Stimulated activated naive B cell treated with anti-CD40 and anti-IgM and Interleukin-4, amounts not matched to agents 10 μg/mL and 1 μg/mL and 100 μg/mL, for 72 hours (primary cell): ENCODE data around the gene DOC2B.
"Not testable (repeated sequence)": the region's sequence is repeated elsewhere in the genome, so short reads cannot be mapped to it uniquely, and the experiment has no call there.

ENCODE experiments used
- ATAC-seq, 2 donors: fragments of 150-1000 bp; cut with Tn5 transposase; replicated peaks; 2 replicates each; pipeline ENCODE4 v1.10.0; 2021; ENCODE audit warnings: moderate library complexity in 1 of 2
- DNase-seq: peaks from one replicate; pipeline ENCODE4 v3.0.0; 2021
- H3K27ac Mint-ChIP-seq: one replicate; pipeline ENCODE4 v1.8.0; 2022; ENCODE audit warnings: mild to moderate bottlenecking, mixed read lengths
- H3K27me3 Mint-ChIP-seq, 2 donors: one replicate each; pipeline ENCODE4 v1.8.0; 2022; ENCODE audit warnings: mixed read lengths in 2 of 2
- H3K36me3 Mint-ChIP-seq, 2 donors: one replicate each; pipeline ENCODE4 v1.8.0; 2022; ENCODE audit warnings: mixed read lengths in 2 of 2, mild to moderate bottlenecking in 1 of 2
- H3K4me1 Mint-ChIP-seq, 2 donors: one replicate each; pipeline ENCODE4 v1.8.0; 2022; ENCODE audit warnings: mixed read lengths in 2 of 2, mild to moderate bottlenecking in 1 of 2
- H3K4me3 Mint-ChIP-seq, 2 donors: one replicate each; pipeline ENCODE4 v1.8.0; 2022; ENCODE audit warnings: mild to moderate bottlenecking in 2 of 2, mixed read lengths in 2 of 2, moderate library complexity in 1 of 2
- H3K9me3 Mint-ChIP-seq, 2 donors: one replicate each; pipeline ENCODE4 v1.8.0; 2022; ENCODE audit warnings: mixed read lengths in 2 of 2, mild to moderate bottlenecking in 1 of 2

Gene DOC2B

DNA sequence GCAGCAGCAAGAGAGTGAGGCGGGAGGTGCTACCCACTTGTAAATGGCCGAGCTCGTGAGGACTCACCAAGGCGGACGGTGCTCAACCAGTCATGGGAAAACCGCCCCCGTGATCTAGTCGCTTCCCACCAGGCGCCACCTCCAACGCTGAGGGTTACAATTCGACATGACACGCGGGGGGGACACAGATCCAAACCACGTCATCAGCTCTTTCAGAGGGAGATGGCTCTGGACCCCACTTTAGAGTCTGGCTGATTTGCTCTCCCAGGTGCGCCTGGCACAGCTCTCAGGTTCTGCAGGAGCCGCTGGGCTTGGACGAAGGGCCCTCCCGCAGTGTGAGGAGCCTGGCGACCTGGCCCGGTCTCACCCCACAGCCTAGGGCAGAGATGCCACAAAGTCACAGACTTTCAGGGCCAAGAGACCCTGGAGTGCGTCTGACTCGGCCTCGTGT is 21.1 kb upstream of the DOC2B start:
- Mint-ChIP-seq H3K9me3 (peaks cover 7 to 9% of the 10 kb centered on the region in 2 donors), H3K36me3 (peaks cover 0 to 3% of the 10 kb centered on the region in 2 donors), H3K27ac (no peak overlapping the region), H3K4me3 (no peak overlapping the region), H3K4me1 (no peaks in the 10 kb centered on the region), H3K27me3 (peaks cover 20 to 25% of the 10 kb centered on the region in 2 donors)
- DNase-seq (no peak), ATAC-seq (no peak)

DNA sequence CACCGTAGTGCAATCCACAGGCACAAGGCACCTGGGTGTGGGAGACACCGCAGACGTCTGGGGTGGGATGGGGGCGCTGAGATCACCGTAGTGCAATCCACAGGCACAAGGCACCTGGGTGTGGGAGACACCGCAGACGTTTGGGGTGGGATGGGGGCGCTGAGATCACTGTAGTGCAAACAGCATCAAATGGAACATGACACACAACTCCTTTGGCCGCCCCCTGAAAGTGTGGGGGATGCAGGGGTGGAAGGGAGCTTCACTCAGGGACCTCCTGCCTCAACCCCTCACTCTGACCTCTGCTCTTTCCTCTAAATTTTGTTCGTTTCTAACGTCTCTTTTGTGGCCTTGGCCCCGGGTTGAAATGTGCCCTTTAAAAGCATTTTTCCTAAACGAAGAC is 20.3 kb upstream of the DOC2B start:
- H3K9me3 Mint-ChIP-seq, H3K27ac Mint-ChIP-seq, ATAC-seq, H3K4me3 Mint-ChIP-seq, DNase-seq, H3K36me3 Mint-ChIP-seq, H3K4me1 Mint-ChIP-seq: not testable (repeated sequence)
- peaks cover 20 to 29% of the 10 kb centered on the region in 2 donors for H3K27me3 Mint-ChIP-seq

DNA sequence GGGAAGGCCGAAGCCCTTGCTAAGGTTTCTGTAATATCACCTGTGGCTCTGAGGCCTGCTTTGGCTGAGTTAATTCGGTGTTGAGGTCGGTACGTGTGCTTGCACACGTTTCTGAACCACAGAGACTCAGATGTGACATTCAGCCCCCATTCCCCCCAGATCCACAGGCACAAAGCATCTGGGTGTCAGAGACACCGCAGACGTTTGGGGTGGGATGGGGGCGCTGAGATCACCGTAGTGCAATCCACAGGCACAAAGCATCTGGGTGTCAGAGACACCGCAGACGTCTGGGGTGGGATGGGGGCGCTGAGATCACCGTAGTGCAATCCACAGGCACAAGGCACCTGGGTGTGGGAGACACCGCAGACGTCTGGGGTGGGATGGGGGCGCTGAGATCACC is 19.8 kb upstream of the DOC2B start:
- not testable (repeated sequence) for H3K36me3 Mint-ChIP-seq, H3K9me3 Mint-ChIP-seq, H3K4me1 Mint-ChIP-seq, H3K4me3 Mint-ChIP-seq, ATAC-seq, DNase-seq, H3K27ac Mint-ChIP-seq
- peaks cover 24 to 34% of the 10 kb centered on the region in 2 donors for H3K27me3 Mint-ChIP-seq

DNA sequence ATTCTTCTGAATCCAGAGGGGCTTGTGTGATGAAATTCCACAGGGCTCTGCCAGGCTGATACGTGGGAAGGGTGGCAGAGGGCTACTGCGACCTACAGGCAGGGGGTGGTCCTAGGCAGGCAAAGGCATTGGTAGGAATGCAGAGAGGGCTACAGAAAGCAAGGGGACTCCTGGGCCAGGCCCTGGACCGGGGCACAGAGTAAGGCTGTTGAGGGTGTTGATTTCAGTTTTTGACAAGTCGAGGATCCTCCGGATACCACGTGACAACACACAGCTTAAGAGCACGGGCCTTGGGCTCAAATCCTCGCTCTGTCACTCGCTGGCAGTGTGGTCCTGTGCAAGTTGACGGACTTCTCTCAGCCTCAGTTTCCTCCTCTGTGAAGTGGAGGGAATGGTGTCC is 19.1 kb upstream of the DOC2B start:
- ATAC-seq = no peak
- H3K27me3 Mint-ChIP-seq = peaks cover 24 to 39% of the 10 kb centered on the region in 2 donors
- no peak overlapping the region for H3K4me3 Mint-ChIP-seq
- H3K4me1 Mint-ChIP-seq = no peaks in the 10 kb centered on the region
- DNase-seq = no peak
- no peaks in the 10 kb centered on the region for H3K36me3 Mint-ChIP-seq
- H3K9me3 Mint-ChIP-seq = no peaks in the 10 kb centered on the region
- no peak overlapping the region for H3K27ac Mint-ChIP-seq

DNA sequence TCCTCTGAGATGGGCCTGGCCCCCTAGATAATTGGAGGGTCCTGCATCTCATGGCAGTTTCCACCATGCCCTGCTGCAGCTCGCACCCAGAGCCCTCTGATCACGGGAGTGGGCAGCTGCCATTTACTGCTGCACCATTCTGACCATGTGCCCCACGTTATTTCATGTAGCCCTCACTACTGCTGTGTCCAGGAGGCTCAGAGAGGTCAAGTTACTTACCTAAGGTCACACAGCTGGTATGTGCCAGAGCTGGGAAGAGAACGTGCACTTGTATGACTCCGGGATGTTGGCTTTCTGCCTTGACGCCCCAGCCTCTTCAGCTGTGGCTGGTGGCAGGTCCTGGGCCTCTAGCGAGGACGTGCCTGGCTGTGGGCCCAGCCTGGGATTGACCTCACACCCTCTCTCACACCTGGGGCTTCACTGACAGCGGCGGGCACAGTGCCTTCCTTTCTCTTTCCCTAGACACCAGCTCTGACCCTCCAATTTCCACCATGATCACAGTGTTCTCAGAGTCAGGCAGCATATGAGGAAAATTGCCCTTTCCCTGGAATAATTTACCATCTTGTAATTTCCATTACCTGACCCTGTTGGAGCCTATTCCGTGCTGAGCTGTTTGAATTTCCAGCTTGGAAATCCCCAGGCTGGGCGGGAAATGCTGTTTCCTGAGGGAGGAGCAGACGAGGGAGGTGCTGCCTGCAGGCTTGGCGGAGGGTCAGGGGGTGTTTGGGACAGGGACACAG is 18.5 kb upstream of the DOC2B start:
- DNase-seq (no peak), ATAC-seq (no peak)
- H3K27me3 Mint-ChIP-seq = peaks cover 24 to 39% of the 10 kb centered on the region in 2 donors
- no peaks in the 10 kb centered on the region for H3K9me3 Mint-ChIP-seq
- H3K36me3 Mint-ChIP-seq = no peaks in the 10 kb centered on the region
- no peak overlapping the region for H3K27ac Mint-ChIP-seq
- H3K4me3 Mint-ChIP-seq = no peak overlapping the region
- no peaks in the 10 kb centered on the region for H3K4me1 Mint-ChIP-seq

DNA sequence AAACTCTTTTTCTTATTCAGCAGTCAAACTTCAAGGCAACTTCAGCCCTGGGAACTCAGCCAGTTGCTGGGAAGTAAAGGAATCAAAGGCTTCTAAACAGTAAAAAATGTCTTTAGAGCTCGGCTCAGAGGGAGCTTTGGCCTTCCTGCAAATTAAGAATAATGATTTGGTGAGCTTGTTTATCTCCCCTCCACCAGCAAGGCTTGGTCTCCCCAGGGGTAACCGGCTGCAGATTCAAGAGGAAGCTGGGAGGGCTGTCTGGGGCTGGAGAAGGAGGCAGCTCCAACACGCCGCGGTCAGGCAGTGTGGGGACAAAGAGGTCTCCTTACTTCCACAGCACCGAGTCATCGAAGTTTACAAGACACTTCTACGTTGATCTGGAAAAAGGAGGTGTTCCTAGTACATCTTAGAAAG is 17.7 kb upstream of the DOC2B start:
- Mint-ChIP-seq H3K9me3 (no peaks in the 10 kb centered on the region), H3K36me3 (no peaks in the 10 kb centered on the region), H3K4me1 (no peaks in the 10 kb centered on the region), H3K4me3 (no peak overlapping the region), H3K27ac (no peak overlapping the region), H3K27me3 (peaks cover 24 to 39% of the 10 kb centered on the region in 2 donors)
- DNase-seq = no peak
- ATAC-seq = no peak

DNA sequence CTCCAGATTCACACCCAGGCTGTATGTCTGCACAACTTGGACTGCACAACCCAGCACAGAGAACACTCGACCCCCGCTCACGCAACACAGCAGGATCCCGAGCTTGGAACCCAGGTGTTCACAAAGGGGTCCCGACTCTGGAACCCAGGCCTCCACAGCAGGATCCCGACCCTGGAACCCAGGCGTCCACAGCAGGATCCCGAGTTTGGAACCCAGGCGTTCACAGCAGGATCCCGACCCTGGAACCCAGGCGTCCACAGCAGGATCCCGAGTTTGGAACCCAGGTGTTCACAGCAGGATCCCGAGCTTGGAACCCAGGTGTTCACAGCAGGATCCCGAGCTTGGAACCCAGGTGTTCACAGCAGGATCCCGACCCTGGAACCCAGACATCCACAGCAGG is 16.8 kb upstream of the DOC2B start:
- DNase-seq, ATAC-seq, H3K27ac Mint-ChIP-seq, H3K9me3 Mint-ChIP-seq, H3K4me3 Mint-ChIP-seq, H3K4me1 Mint-ChIP-seq, H3K36me3 Mint-ChIP-seq: not testable (repeated sequence)
- peaks cover 24 to 39% of the 10 kb centered on the region in 2 donors for H3K27me3 Mint-ChIP-seq

DNA sequence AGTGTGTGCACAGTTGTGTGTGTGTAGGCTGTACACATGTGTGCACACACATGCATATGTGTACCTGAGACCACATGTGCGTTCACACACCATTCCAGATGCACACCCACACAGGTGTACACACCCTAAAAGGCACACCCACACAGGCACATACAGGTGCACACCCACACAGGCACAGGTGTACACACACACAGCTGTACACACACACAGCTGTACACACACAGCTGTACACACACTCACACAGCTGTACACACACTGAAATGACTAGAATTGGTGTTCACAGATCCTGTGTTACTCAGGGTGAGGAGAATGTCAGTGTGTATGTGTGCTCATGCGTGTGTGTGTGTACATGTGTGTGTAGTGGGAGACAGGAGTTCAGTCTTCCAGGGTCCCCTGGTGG is 15.9 kb upstream of the DOC2B start:
- Mint-ChIP-seq H3K27me3 (peaks cover 24 to 39% of the 10 kb centered on the region in 2 donors), H3K4me1 (no peaks in the 10 kb centered on the region), H3K36me3 (no peaks in the 10 kb centered on the region), H3K9me3 (no peaks in the 10 kb centered on the region), H3K27ac (no peak overlapping the region), H3K4me3 (no peak overlapping the region)
- ATAC-seq = no peak
- no peak for DNase-seq

DNA sequence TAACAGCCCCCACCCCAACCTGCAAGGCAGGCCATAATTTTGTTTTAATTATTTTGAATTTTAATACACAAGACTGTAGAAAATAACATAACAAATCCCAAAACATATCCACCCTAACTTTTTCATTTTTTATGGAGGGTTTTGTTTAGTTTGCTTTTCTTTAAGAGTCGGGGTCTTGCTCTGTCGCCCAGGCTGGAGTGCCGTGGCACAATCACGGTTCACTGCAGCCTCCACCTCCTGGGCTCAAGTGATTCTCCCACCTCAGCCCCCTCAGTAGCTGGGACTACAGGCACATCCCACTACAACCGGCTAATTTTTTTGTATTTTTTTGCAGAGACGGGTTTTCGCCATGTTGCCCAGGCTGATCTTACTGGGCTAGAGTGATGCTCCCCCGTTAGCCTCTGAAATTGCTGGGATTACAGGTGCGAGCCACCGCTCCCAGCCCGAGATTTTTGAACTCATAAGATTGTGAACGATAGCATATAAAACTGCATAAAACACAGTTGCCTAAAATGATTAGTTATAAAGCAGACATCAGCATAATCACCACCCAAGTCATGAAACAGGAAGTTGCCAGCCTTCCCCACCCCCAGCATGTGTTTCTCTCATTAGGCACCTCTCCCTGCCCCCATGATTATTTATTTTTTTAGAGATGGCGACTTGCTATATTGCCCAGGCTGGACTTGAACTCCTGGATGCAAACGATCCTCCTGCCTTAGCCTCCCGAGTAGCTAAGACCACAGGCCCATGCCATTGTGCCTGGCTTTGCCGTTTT is 13.6 kb upstream of the DOC2B start:
- Mint-ChIP-seq H3K4me1 (no peaks in the 10 kb centered on the region), H3K27me3 (peaks cover 19 to 34% of the 10 kb centered on the region in 2 donors), H3K9me3 (no peaks in the 10 kb centered on the region), H3K27ac (no peak overlapping the region), H3K36me3 (no peaks in the 10 kb centered on the region), H3K4me3 (no peak overlapping the region)
- DNase-seq (no peak), ATAC-seq (no peak)

DNA sequence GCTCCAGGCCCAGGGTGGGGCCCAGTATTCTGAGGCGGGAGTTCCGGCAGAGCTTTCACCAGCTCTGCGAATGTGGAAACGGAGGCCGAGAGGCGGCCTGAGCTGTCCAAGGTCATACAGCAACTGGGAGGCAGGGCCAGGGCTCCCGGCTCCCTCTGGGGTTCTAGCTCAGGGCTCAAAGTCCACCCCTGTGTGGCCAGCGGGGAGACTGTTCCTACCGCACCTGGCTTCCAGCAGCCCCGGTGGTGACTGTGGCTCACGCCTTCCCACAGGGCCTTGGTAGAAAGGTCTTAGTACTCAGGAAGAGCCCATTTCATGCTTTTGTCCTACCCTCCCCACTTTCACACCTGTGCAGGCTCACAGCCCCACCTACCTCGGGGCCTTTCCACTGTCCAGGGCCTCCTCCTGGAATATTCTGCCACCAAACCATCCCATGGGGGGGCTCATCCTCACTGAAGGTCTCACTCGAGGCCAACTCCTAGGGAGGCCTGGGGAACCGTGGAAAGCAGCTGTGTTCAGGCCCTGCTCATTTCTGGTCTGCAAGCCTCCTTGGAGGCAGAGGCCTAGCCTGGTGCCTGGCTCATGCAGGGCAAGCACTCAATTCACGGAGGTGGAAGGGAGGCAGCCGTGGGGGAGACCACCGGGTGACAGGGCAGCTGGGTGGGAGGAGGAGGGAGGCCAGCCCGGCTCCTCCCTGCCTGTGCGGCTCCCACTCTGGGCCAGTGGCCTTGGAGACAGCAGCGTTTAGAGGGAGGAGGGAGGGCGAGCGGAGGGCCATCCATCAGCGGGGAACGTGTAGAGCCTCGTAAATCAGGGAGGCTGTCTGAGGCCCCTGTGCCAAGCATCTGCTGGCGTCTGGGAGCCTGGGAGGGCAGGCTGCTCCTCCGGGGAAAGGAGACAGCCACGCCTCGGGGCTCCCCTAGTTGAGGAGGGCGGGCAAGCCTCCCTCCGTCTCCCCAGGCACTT is 12.7 kb upstream of the DOC2B start:
- Mint-ChIP-seq H3K9me3 (no peaks in the 10 kb centered on the region), H3K4me3 (no peak overlapping the region), H3K27me3 (peaks cover 13 to 25% of the 10 kb centered on the region in 2 donors), H3K27ac (no peak overlapping the region), H3K36me3 (no peaks in the 10 kb centered on the region), H3K4me1 (no peaks in the 10 kb centered on the region)
- DNase-seq (no peak), ATAC-seq (no peak)

DNA sequence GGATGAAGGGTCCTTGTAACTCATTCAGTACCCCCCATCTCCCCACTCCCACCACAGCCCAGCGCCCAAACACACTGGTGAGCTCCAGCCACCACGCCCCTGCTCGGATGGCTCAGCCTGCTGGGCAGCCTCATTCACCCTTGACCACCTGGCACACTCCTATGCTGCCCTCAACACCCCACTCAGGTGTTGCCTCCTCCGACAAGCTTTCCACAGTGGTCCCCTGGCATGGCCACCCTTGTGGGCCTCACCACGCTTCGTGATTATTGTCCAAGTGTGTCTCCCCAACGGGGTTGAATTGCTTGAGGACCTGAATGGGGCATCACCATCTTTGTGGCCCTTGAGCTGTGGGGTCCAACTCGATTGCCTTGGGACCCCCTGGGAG is 12.0 kb upstream of the DOC2B start:
- H3K27ac Mint-ChIP-seq = peak overlapping the region; percentile 73
- no peak for ATAC-seq
- H3K9me3 Mint-ChIP-seq = no peaks in the 10 kb centered on the region
- no peaks in the 10 kb centered on the region for H3K4me1 Mint-ChIP-seq
- peaks cover 9 to 20% of the 10 kb centered on the region in 2 donors for H3K27me3 Mint-ChIP-seq
- H3K36me3 Mint-ChIP-seq = no peaks in the 10 kb centered on the region
- DNase-seq = no peak
- H3K4me3 Mint-ChIP-seq = no peak overlapping the region

DNA sequence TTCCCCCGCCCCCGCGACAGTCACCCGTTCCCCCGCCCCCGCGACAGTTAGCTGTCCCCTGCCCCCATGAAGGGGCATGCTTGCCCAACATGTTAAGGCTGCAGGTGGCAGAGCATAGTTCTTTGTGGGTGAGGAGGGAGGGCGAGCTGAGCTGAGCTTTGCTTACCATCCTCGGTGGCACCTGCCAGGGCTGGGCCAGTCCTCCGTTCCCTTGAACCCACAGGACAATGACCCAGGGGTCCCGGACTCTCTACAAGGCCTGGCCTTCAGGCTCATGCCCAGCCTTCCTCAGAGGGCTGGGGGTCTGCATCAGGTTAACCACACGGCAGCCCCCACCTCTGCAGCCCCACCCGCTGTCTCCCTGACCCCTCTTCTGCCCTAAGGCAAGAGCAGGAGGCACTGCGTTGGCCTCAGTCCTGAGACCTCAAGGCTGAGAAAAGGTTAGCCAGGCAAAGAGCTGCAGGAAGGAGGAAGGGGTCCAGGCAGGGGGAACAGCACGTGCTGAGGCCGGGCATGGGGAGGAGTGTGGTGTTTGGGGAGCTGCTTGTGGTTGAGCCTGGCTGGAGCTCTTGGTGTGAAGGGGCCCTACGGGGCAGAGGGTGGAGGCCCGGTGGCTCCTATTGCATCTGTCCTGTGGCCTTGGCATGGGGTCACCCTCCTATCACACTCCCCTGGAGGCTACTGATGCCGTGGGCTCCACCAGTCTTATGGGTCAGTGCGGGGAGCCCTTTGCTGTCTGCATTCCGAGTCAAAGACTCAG is 11.4 kb upstream of the DOC2B start:
- no peak overlapping the region for H3K4me3 Mint-ChIP-seq
- peaks cover 7 to 17% of the 10 kb centered on the region in 2 donors for H3K27me3 Mint-ChIP-seq
- H3K27ac Mint-ChIP-seq = no peak overlapping the region
- ATAC-seq = no peak
- no peaks in the 10 kb centered on the region for H3K36me3 Mint-ChIP-seq
- no peaks in the 10 kb centered on the region for H3K9me3 Mint-ChIP-seq
- no peaks in the 10 kb centered on the region for H3K4me1 Mint-ChIP-seq
- DNase-seq = no peak

DNA sequence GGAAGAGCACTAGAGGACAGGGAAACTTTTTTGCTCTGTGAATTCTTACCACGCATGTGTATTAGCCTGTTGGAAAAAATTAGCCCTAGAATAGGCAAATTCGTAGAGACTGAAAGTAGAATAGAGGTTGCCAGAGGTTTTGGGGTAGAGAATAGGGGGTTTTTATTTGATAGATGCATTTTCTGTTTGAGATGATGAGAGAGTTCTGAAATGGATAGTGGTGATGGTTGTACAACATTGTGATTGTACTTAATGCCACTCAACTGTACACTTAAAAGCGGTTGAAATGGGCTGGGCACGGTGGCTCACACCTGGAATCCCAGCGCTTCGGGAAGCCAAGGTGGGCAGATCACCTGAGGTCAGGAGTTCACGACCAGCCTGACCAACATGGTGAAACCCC is 8.0 kb upstream of the DOC2B start:
- H3K27ac Mint-ChIP-seq = no peak overlapping the region
- peaks cover 19 to 24% of the 10 kb centered on the region in 2 donors for H3K27me3 Mint-ChIP-seq
- no peaks in the 10 kb centered on the region for H3K4me1 Mint-ChIP-seq
- ATAC-seq (no peak), DNase-seq (no peak)
- H3K36me3 Mint-ChIP-seq = no peaks in the 10 kb centered on the region
- H3K4me3 Mint-ChIP-seq = no peak overlapping the region
- no peaks in the 10 kb centered on the region for H3K9me3 Mint-ChIP-seq

DNA sequence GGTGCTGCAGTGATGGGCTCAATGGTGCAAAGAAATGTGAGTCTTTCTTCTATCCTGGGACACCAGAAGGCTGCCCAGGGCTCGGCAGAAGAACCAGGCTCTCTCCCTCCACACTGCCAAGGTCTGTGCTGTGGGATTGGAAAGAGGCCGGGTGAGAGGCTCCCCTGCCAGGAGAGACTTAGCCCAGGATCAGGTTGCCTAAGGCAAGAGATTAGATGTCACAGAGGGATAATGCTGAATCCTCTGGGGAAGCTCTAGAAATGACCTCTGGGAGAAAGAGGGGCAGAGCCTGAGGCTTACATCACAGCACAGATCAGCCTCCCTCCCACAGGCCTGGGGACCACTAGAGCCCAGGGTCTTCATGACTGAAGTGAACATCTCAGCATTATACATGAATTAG is 5.7 kb upstream of the DOC2B start:
- Mint-ChIP-seq H3K27me3 (peaks cover 42 to 47% of the 10 kb centered on the region in 2 donors), H3K36me3 (no peaks in the 10 kb centered on the region), H3K4me1 (peaks cover 0 to 2% of the 10 kb centered on the region in 2 donors), H3K27ac (no peak overlapping the region), H3K9me3 (no peaks in the 10 kb centered on the region), H3K4me3 (no peak overlapping the region)
- ATAC-seq (no peak), DNase-seq (no peak)
